ENCODE measurements around the gene MEX3D. TPM values are rescaled to one million over a fixed set of nuclear protein-coding genes. Genes with fewer than 3 reads are reported as not detected.
A peak's percentile ranks its signal among the peaks of the same experiment; 100 is the strongest.

The MEX3D gene
- total and polyA plus RNA-seq, 2 of the 4 experiments (the other 2 are of a cell fraction) = 9.1 to 9.6 TPM

DNA sequence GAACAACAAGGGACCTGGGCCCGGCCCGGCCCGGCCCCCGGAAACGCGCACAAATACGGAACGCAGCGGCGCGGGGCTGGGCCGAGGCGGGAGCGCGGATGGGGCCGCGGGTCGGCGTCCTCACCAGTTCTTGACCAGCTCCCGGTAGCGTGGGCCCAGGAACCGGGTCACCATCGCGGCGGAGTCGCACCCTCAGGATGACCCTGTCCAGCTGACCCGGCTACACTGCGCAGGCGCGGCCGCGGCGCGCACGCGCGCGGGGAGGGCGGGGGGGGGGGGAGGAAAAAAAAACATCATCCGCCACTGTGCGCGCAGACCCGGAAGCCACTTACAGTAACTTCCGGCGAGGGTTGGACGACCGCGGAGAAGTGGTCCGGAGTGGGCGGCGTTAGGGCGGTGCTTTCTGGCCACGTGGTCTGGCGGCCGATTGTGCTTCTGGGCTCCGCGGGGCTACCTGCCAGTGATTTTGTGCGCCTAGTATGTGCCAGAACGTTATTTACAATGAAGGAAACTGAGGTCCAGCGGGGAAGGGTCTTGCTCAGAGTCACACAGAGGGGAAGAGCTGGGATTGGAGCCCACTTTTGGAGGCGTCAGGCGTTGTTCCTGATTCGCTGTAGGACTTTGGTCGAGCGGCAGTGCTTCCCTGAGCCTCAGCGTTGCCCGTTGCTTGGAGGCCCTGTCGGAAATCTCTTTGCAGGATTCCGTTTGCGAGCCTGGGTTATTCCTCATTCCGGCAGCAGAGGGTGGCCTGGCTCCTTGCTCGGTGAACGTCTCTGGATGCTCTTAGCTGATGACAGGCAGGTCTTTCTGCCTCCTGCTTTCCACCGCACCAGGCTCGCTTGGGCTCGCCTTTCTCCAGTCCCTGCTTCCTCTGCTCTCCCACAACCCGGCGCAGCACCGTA is 37.4 kb upstream of the MEX3D start, which contains the start of gene UQCR11 (continued):
- TF ChIP-seq, protein P1, sequence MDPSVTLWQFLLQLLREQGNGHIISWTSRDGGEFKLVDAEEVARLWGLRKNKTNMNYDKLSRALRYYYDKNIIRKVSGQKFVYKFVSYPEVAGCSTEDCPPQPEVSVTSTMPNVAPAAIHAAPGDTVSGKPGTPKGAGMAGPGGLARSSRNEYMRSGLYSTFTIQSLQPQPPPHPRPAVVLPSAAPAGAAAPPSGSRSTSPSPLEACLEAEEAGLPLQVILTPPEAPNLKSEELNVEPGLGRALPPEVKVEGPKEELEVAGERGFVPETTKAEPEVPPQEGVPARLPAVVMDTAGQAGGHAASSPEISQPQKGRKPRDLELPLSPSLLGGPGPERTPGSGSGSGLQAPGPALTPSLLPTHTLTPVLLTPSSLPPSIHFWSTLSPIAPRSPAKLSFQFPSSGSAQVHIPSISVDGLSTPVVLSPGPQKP (IDR thresholded peaks at IDR 0.05; ENCODE audit: borderline replicate concordance, low read depth, low read length) = no peak
- TF ChIP-seq NFE2L2 (IDR thresholded peaks at IDR 0.05; ENCODE audit: low read depth, low read length) = no peak
- peak; percentile 73 for TF ChIP-seq RAD21 (IDR thresholded peaks at IDR 0.05; ENCODE audit: low read length)

Data from IMR-90 (cell line).